Measurements from ENCODE around the gene ARHGAP26. TPM values are rescaled to one million over a fixed set of nuclear protein-coding genes. Genes with fewer than 3 reads are reported as not detected.

The ARHGAP26 gene
- total and polyA plus RNA-seq, 2 experiments from 2014 or later, result 9.5 to 16.8 TPM

- no peak for TF ChIP-seq ZNF462 (CRISPR knock-in tag; IDR thresholded peaks at IDR 0.05)
- no peak for TF ChIP-seq EZH2phosphoT487 (IDR thresholded peaks at IDR 0.05; ENCODE audit: unreplicated experiment)
- no peak for TF ChIP-seq EZH2 (IDR thresholded peaks at IDR 0.05; ENCODE audit: low read depth, unreplicated experiment)
- no peak for TF ChIP-seq ZNF331 (CRISPR knock-in tag; IDR thresholded peaks at IDR 0.05; ENCODE audit: low read depth)
- no peak for TF ChIP-seq POLR2AphosphoS5 (IDR thresholded peaks at IDR 0.05; ENCODE audit: low read depth)
- no peak for TF ChIP-seq CTCF (conservative IDR thresholded peaks at IDR 0.05; ENCODE audit: low read depth in 2 of 2)
- no peak for TF ChIP-seq STAT1 (IDR thresholded peaks at IDR 0.05; ENCODE audit: unreplicated experiment)
- TF ChIP-seq JUNB (IDR thresholded peaks at IDR 0.05; ENCODE audit: unreplicated experiment), result no peak
Measured at GRCh38 chr5:142832263-142832662, 62.1 kb downstream of the ARHGAP26 start (continued).

Measured in GM23338 (cell line).